Activated B cell treated with CpG ODN at 0.5 μM for 24 hours (primary cell): ENCODE measurements around the gene SLC15A3. TPM values are rescaled to one million over a fixed set of nuclear protein-coding genes. Genes with fewer than 3 reads are reported as not detected.

Experiments used
- ATAC-seq: fragments of 200-7000 bp; cut with Tn5 transposase; one replicate; pipeline ENCODE4 v1.10.0; 2021; ENCODE audit warnings: low read depth, mild to moderate bottlenecking, moderate library complexity
- CTCF ChIA-PET: fragments of 350-600 bp; sonication (Branson Sonifier 250); formaldehyde crosslinking; loops from one replicate; lab custom pipeline; 2021; ENCODE audit warnings: antibody characterized with exemption; lab: Charles Lee
- POLR2A ChIA-PET: fragments of 350-600 bp; sonication (Branson Sonifier 250); formaldehyde crosslinking; loops from one replicate; lab custom pipeline; 2021; ENCODE audit warnings: antibody characterized with exemption; lab: Charles Lee
- DNase-seq: peaks from one replicate; pipeline ENCODE4 v3.0.0; 2022
- H3K27ac Mint-ChIP-seq: one replicate; pipeline ENCODE4 v1.8.0; 2020; ENCODE audit warnings: mixed read lengths
- H3K27me3 Mint-ChIP-seq: one replicate; pipeline ENCODE4 v1.8.0; 2021; ENCODE audit warnings: mixed read lengths
- H3K36me3 Mint-ChIP-seq: one replicate; pipeline ENCODE4 v1.8.0; 2021; ENCODE audit warnings: low read depth, mixed read lengths
- H3K4me1 Mint-ChIP-seq: one replicate; pipeline ENCODE4 v1.8.0; 2021; ENCODE audit warnings: mixed read lengths
- H3K4me3 Mint-ChIP-seq: one replicate; pipeline ENCODE4 v1.8.0; 2020; ENCODE audit warnings: mild to moderate bottlenecking, mixed read lengths
- H3K9me3 Mint-ChIP-seq: one replicate; pipeline ENCODE4 v1.8.0; 2020; ENCODE audit warnings: mixed read lengths
- intact Hi-C: fragments of 100-400 bp; cut with micrococcal nuclease; formaldehyde crosslinking; loops from one replicate; pipeline ENCODE4 v1.15.1; 2024
- total RNA-seq: library from RNA; stranded (reverse); gene quantifications from 2 replicates; pipeline ENCODE4 v1.2.3, GENCODE V29; 2022
- TF ChIP-seq, protein P1 (sequence below): fragments of 200-600 bp; IDR thresholded peaks from one replicate; pipeline ENCODE4 v1.8.0; 2022; ENCODE audit warnings: antibody characterized with exemption, mild to moderate bottlenecking

Gene SLC15A3
- total RNA-seq, 1 donor from 2014 or later = 76.4 TPM

DNA sequence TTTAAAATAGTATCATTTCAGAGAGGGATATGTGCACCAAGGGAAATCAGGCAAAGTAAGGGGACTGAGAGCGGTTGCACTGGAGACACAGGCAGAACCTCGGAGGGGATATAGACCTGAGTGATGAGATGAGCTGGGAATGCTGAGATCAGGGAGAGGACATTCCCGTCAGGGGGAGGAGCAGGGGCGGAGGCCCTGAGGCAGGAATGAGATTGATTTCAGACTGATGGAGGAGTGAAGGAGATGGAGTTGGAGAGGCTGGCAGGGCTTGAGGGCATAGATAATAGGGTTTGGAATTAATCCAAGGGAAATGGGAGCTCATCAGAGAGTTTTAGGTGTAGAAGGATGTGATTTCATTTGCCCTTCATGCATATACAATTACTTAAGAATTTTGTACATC lies 32.7 kb upstream of the SLC15A3 start:
- Mint-ChIP-seq H3K4me3 (no peak overlapping the region), H3K36me3 (no peaks in the 10 kb centered on the region), H3K27me3 (no peaks in the 10 kb centered on the region), H3K9me3 (no peaks in the 10 kb centered on the region), H3K27ac (no peak overlapping the region), H3K4me1 (peaks cover 46% of the 10 kb centered on the region)
- ChIA-PET CTCF (no interaction called here), POLR2A (interaction anchor here (0.6 kb wide), 1 partner anchor 766 kb away, joined by 3 read pairs; no protein-coding TSS in a partner anchor)
- TF ChIP-seq, protein P1, sequence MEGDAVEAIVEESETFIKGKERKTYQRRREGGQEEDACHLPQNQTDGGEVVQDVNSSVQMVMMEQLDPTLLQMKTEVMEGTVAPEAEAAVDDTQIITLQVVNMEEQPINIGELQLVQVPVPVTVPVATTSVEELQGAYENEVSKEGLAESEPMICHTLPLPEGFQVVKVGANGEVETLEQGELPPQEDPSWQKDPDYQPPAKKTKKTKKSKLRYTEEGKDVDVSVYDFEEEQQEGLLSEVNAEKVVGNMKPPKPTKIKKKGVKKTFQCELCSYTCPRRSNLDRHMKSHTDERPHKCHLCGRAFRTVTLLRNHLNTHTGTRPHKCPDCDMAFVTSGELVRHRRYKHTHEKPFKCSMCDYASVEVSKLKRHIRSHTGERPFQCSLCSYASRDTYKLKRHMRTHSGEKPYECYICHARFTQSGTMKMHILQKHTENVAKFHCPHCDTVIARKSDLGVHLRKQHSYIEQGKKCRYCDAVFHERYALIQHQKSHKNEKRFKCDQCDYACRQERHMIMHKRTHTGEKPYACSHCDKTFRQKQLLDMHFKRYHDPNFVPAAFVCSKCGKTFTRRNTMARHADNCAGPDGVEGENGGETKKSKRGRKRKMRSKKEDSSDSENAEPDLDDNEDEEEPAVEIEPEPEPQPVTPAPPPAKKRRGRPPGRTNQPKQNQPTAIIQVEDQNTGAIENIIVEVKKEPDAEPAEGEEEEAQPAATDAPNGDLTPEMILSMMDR = no peak
- intact Hi-C loops = loop anchor here (5.0 kb wide), 1 partner anchor 38 kb away; no protein-coding TSS in a partner anchor
- no peak for ATAC-seq
- no peak for DNase-seq

DNA sequence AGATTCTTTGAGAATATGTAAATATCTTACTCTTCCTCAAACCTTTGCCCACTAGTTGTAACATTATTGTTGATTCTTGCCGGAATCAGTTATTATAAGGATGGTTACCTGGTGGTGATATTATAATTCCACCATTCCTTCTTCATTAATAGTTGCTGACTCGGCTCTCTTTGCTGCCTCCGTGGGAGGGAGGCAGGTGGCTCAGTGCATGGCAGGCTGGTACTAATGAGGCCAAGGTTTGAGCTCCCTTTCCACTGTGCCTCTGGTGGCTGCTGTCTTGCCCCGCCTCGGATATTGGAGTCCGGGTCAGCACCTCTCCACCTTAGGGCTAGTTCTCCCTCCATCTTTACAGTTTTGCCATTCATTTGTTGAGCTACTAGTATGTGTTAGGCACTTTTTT lies 32.2 kb upstream of the SLC15A3 start:
- CTCF ChIA-PET = no interaction called here
- Mint-ChIP-seq H3K36me3 (no peaks in the 10 kb centered on the region), H3K27ac (no peak overlapping the region), H3K9me3 (no peaks in the 10 kb centered on the region), H3K27me3 (no peaks in the 10 kb centered on the region), H3K4me1 (peaks cover 42% of the 10 kb centered on the region), H3K4me3 (no peak overlapping the region)
- POLR2A ChIA-PET = no interaction called here
- ATAC-seq = no peak
- TF ChIP-seq, protein P1 = no peak
- DNase-seq = no peak
- intact Hi-C loops = no loop called here

DNA sequence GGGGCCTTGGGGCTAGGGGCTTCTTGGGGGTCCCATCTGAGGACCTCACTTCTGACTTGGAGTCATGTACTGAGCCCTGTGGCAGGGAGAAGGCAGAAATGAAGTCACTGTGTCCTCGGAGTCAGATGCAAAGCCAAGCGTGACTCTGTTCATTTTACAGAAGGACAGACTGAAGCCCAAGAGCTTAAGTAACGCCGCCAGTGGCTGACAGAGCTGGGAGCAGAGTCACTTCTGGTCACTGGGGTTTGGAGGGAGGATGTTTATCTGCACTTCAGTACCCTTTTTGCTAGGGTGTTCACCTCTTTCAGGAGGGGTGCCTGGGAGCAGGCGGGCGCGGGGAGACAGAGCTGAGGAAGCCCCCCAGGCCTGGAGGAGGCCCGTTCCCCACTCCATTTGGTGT lies 30.2 kb upstream of the SLC15A3 start:
- Mint-ChIP-seq H3K4me1 (peaks cover 42% of the 10 kb centered on the region), H3K27ac (no peak overlapping the region), H3K4me3 (no peak overlapping the region), H3K9me3 (no peaks in the 10 kb centered on the region), H3K27me3 (no peaks in the 10 kb centered on the region), H3K36me3 (no peaks in the 10 kb centered on the region)
- CTCF ChIA-PET = interaction anchor here (1.5 kb wide), 1 partner anchor 13 kb away, joined by 3 read pairs; no protein-coding TSS in a partner anchor
- DNase-seq (no peak), ATAC-seq (no peak)
- intact Hi-C loops = no loop called here
- TF ChIP-seq, protein P1 = no peak
- POLR2A ChIA-PET = interaction anchor here (0.8 kb wide), 2 partner anchors 67 to 190 kb away, joined by 6 to 7 read pairs; no protein-coding TSS in a partner anchor

DNA sequence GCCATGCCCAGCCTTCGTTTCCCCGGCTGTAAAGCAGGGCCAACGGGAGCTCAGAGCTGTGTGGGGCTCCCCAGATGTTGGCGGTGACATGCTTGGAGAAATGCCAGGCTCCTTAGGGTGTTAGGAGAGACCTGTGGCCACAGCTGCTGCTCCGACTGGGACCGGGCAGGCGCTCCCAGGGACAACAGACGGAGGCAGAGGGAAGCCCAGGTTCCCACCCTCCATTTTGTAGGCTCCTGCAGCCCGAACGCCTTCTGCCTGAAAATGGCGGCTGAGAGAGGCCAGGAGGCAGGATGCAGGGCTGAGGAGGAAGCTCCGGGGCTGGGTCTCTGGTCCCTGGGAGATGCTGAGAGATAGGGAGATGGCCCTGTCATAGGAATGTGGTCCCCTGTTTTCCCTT lies 29.5 kb upstream of the SLC15A3 start:
- ATAC-seq (no peak), DNase-seq (no peak)
- Mint-ChIP-seq H3K36me3 (no peaks in the 10 kb centered on the region), H3K9me3 (no peaks in the 10 kb centered on the region), H3K27me3 (no peaks in the 10 kb centered on the region), H3K4me3 (no peak overlapping the region), H3K4me1 (peaks cover 40% of the 10 kb centered on the region), H3K27ac (no peak overlapping the region)
- intact Hi-C loops = no loop called here
- ChIA-PET POLR2A (no interaction called here), CTCF (interaction anchor here (1.5 kb wide), 1 partner anchor 12 kb away, joined by 3 read pairs; no protein-coding TSS in a partner anchor)
- TF ChIP-seq, protein P1 = no peak

DNA sequence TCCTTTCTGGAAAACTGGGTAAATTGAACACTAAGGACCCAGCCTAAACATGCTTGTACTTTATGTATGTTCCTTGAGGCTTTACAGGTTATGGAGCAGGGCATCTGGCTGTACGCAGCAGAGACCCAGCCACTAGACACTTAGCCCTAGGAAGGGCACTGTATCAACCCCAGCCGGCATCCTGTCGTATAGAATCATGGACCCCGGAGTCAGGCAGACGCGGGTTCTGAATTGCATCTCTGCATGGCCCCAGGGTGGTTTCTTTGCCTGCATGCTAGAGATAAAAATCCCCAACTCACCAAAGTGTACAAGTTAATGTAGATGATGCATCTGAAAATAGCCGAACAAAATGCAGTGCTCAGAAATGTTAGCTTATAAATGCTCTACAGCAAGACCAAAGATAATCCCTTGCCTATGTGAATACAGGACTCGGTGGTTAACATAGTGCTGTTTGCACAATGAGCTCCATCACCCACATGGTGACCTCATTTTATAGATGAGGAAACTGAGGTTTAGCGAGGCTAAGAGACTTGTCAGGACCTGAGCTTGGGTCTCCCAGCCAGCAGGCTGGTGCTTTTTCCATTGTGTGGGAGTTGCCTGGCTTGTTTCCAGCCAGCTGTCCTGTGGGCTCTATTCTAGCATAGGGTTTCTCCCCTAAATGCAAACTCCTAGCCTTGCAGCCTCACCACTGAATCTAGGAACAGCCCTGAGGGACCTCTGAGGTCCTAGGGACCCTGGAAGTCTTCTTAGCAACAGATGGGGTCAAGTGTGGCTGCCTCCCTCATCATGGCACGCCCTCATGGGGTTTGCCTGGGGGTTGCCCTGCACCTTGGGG lies 26.8 kb upstream of the SLC15A3 start:
- intact Hi-C loops = no loop called here

More for the DNA sequence above, 26.8 kb upstream of the SLC15A3 start:
- ATAC-seq (no peak), DNase-seq (no peak)
- TF ChIP-seq, protein P1 = no peak
- Mint-ChIP-seq H3K27me3 (no peaks in the 10 kb centered on the region), H3K36me3 (no peaks in the 10 kb centered on the region), H3K4me1 (peaks cover 18% of the 10 kb centered on the region), H3K9me3 (no peaks in the 10 kb centered on the region), H3K27ac (no peak overlapping the region), H3K4me3 (no peak overlapping the region)
- ChIA-PET CTCF (no interaction called here), POLR2A (no interaction called here)
